Osteoblast (primary cell): ENCODE measurements around the gene FAM219A. TPM values are rescaled to one million over a fixed set of nuclear protein-coding genes. Genes with fewer than 3 reads are reported as not detected.

Source experiments
- DNase-seq: peaks from one replicate; pipeline ENCODE4 v3.0.0; 2011; ENCODE audit warnings: low spot score, mixed read lengths; ENCODE audit not compliant: insufficient read length; ENCODE audit errors: missing footprints
- H2AFZ ChIP-seq: 2 replicates; pipeline ENCODE4 v1.6.0; 2011; ENCODE audit warnings: mild to moderate bottlenecking, low read length
- H3K27ac ChIP-seq: 2 replicates; pipeline ENCODE4 v1.5.1; 2011; ENCODE audit warnings: mild to moderate bottlenecking, low read depth, low read length, moderate library complexity
- H3K27me3 ChIP-seq: 2 replicates; pipeline ENCODE4 v1.6.0; 2012; ENCODE audit warnings: mild to moderate bottlenecking, control low read depth, inconsistent platforms, low read length, moderate library complexity; ENCODE audit not compliant: insufficient read depth
- H3K36me3 ChIP-seq: 2 replicates; pipeline ENCODE4 v1.5.1; 2011; ENCODE audit warnings: mild to moderate bottlenecking, low read length, control low read depth, moderate library complexity; ENCODE audit not compliant: insufficient read depth
- H3K4me1 ChIP-seq: 2 replicates; pipeline ENCODE4 v1.5.1; 2011; ENCODE audit warnings: mild to moderate bottlenecking, low read length, control low read depth, moderate library complexity; ENCODE audit not compliant: insufficient read depth
- H3K4me2 ChIP-seq: 2 replicates; pipeline ENCODE4 v1.6.0; 2011; ENCODE audit warnings: mild to moderate bottlenecking, low read length; ENCODE audit not compliant: insufficient read depth
- H3K4me3 ChIP-seq: fragments of 200-600 bp; sonication (generic); 3 replicates; pipeline ENCODE4 v1.5.1; 2012; ENCODE audit warnings: mild to moderate bottlenecking, low read length, inconsistent platforms; ENCODE audit not compliant: insufficient read depth
- H3K79me2 ChIP-seq: 2 replicates; pipeline ENCODE4 v1.6.0; 2012; ENCODE audit warnings: mild to moderate bottlenecking, low read length, control low read depth, inconsistent platforms; ENCODE audit not compliant: insufficient read depth
- H3K9me3 ChIP-seq: 2 replicates; pipeline ENCODE4 v1.5.1; 2011; ENCODE audit warnings: low read depth, low read length, control low read depth
- H4K20me1 ChIP-seq: 2 replicates; pipeline ENCODE4 v1.6.0; 2012; ENCODE audit warnings: mild to moderate bottlenecking, low read length, control low read depth; ENCODE audit not compliant: insufficient read depth
- total RNA-seq: library from RNA; depleted of rRNA; stranded (reverse); fragments of >200 nt; gene quantifications from 2 replicates; pipeline ENCODE4 v1.2.3, GENCODE V29; 2012
- TF ChIP-seq, protein P1 (sequence below): IDR thresholded peaks from 2 replicates; pipeline ENCODE4 v1.5.1; 2011; ENCODE audit warnings: mild to moderate bottlenecking, low read depth, low read length, moderate library complexity; ENCODE audit errors: extremely low read depth

The FAM219A gene
- total RNA-seq, 1 donor: 9.4 TPM

DNA sequence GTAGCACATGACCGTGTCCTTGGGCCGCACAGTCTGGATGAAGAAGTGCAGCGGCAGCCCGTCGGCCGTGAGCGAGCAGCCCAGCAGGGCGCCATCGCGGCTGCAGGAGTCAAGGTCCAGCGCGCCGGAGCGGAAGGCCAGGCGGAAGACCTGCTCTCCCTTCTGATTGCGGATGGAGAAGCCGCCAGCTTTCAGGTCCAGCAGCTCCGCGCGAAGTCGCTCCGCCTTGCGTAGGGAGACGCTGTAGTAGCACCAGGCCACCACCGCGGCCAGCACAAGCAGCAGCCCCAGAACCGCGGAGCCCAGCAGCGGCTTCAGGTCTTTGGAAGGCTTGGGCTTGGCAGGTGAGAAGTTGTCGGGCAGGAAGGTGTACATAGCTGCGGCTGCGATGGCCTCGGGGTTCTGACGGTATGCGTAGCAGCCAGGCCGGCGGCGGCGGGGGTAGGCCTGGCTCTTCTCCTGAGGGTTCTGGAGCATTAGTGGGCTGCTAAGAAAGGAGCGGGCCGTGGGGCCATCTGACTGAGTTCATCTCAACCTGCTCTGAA, 85.8 kb downstream of the FAM219A start:
- no peak overlapping the region for H2AFZ ChIP-seq
- peaks cover 4% of the 10 kb centered on the region for H3K4me1 ChIP-seq

DNA sequence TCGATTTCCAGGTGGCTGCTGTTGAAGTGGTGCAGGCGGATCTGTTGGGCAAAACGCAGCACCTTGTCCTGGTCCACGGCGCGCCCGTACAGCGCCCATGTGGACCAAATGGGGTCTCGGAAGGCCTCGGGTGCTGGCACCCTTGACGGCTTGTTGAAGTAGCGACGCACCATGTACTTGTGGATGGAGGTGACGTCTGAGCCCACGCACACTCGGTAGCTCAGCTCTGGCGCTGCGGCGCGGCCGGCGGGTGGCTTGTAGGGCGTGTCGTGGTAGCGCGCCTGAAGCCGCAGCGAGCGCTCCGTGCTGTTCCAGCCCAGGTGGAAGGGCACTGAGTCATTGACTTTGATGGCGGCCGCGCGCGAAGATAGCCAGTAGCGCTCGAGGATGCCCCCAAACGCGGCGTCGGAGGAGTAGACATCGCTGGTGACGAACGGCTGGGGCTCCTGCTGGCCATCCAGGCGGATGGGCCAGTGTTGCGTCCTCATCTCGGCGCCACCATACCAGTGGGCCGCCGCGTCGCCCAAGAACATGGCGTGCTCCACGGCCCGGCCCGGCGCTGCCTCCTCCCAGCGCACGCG, 86.4 kb downstream of the FAM219A start:
- TF ChIP-seq, protein P1, sequence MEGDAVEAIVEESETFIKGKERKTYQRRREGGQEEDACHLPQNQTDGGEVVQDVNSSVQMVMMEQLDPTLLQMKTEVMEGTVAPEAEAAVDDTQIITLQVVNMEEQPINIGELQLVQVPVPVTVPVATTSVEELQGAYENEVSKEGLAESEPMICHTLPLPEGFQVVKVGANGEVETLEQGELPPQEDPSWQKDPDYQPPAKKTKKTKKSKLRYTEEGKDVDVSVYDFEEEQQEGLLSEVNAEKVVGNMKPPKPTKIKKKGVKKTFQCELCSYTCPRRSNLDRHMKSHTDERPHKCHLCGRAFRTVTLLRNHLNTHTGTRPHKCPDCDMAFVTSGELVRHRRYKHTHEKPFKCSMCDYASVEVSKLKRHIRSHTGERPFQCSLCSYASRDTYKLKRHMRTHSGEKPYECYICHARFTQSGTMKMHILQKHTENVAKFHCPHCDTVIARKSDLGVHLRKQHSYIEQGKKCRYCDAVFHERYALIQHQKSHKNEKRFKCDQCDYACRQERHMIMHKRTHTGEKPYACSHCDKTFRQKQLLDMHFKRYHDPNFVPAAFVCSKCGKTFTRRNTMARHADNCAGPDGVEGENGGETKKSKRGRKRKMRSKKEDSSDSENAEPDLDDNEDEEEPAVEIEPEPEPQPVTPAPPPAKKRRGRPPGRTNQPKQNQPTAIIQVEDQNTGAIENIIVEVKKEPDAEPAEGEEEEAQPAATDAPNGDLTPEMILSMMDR: no peak
- no peak overlapping the region for H3K4me2 ChIP-seq
- H3K4me3 ChIP-seq: no peak overlapping the region

More for the DNA sequence above, 85.8 kb downstream of the FAM219A start:
- no peak overlapping the region for H3K27ac ChIP-seq
- no peak overlapping the region for H3K4me2 ChIP-seq
- H3K79me2 ChIP-seq: no peaks in the 10 kb centered on the region
- TF ChIP-seq, protein P1: no peak
- no peaks in the 10 kb centered on the region for H3K9me3 ChIP-seq
- no peaks in the 10 kb centered on the region for H3K27me3 ChIP-seq
- H3K36me3 ChIP-seq: no peaks in the 10 kb centered on the region
- no peak overlapping the region for H3K4me3 ChIP-seq
- DNase-seq: peak; percentile 63
- no peaks in the 10 kb centered on the region for H4K20me1 ChIP-seq

DNA sequence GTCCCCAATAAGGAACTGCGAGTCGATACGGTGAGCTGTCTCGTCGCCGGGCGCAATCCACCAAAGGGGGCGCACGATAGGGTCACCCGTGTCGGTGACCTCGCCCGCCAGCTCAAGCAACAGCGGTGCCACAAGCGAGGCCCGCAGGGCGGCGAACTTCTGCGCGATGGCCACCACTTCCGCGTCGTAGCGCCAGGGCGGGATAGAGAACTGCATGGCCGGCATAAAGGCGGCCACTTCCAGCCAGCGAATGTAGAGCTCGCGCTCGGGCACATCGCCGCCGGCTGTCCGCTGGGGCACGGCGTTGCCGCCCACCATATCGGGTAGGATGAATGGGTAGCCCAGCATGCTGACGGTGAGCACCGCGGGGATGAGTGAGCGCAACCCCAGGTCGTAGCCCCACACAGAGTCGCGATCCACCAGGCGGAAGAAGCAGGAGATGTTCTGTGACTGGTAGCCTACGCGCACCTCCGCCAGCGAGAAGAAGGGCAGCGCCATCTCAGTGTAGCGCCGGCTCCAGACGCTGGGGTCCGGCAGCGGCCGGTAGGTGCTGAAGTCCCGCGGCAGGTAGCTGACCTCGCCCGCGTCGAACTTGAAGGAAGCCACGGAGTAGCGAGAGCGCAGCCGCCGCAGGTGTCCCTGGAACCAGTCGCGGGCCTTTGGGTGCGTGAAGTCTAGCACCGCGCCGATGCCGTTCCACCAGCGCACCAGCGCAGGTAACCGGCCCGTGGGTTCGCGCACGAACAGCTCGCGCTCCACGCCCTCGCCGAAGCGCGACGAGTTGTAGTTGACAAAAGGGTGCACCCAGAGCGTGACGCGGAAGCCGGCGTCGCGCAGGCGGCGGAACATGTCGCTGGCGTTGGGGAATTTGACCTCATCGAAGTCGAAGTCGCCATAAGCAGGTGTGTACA, 87.1 kb downstream of the FAM219A start:
- Histone ChIP-seq H3K4me2 (no peak overlapping the region), H4K20me1 (no peaks in the 10 kb centered on the region), H3K9me3 (no peaks in the 10 kb centered on the region), H3K27me3 (no peaks in the 10 kb centered on the region), H3K27ac (no peak overlapping the region), H3K4me1 (peaks cover 2% of the 10 kb centered on the region), H3K79me2 (no peaks in the 10 kb centered on the region), H3K36me3 (no peaks in the 10 kb centered on the region), H2AFZ (no peak overlapping the region), H3K4me3 (no peak overlapping the region)
- TF ChIP-seq, protein P1: no peak
- DNase-seq: peak; percentile 21

More for the DNA sequence above, 86.4 kb downstream of the FAM219A start:
- Histone ChIP-seq H3K4me1 (peaks cover 4% of the 10 kb centered on the region), H4K20me1 (no peaks in the 10 kb centered on the region), H3K9me3 (no peaks in the 10 kb centered on the region), H2AFZ (no peak overlapping the region), H3K79me2 (no peaks in the 10 kb centered on the region), H3K36me3 (no peaks in the 10 kb centered on the region), H3K27me3 (no peaks in the 10 kb centered on the region), H3K27ac (no peak overlapping the region)
- peak; percentile 71 for DNase-seq
